Measurements from ENCODE around the gene CCL24. TPM values are rescaled to one million over a fixed set of nuclear protein-coding genes. Genes with fewer than 3 reads are reported as not detected.
"Not testable (repeated sequence)": the region's sequence is repeated elsewhere in the genome, so short reads cannot be mapped to it uniquely, and the experiment has no call there.

CCL24 gene
- total RNA-seq, 2 experiments from 2014 or later = not detected

- ChIA-PET POLR2A (no interaction called here), CTCF (ENCODE audit: unreplicated experiment) (no interaction called here)
- H3K4me3 ChIP-seq (ENCODE audit: low read depth, low read length, poor library complexity, severe bottlenecking) = no peak overlapping the region
- intact Hi-C loops (cut with micrococcal nuclease; ENCODE audit: unreplicated experiment) = no loop called here
- no peaks in the 10 kb centered on the region for H4K20me1 ChIP-seq (ENCODE audit: insufficient read depth, low read length)
- no TSS peak for BruUV-seq (replicated peaks)
- H3K79me2 ChIP-seq (ENCODE audit: insufficient read depth, low read depth, low read length) = no peaks in the 10 kb centered on the region
- no peak for TF ChIP-seq CTCF (conservative IDR thresholded peaks at IDR 0.05; ENCODE audit: low read length)
- TF ChIP-seq EZH2phosphoT487 (IDR thresholded peaks at IDR 0.05; ENCODE audit: borderline replicate concordance, low read depth, low read length) = no peak
- H3K9me2 ChIP-seq (ENCODE audit: insufficient read depth, low read length) = no peaks in the 10 kb centered on the region
- H3K36me3 ChIP-seq (ENCODE audit: insufficient read depth, low read length) = no peaks in the 10 kb centered on the region
- H3K4me2 ChIP-seq (ENCODE audit: low read length) = no peak overlapping the region
- no peaks in the 10 kb centered on the region for H3K9me3 ChIP-seq (ENCODE audit: low read length)
- no peaks in the 10 kb centered on the region for H3K4me1 ChIP-seq (ENCODE audit: insufficient read depth, low read length, poor library complexity, severe bottlenecking)
- H2AFZ ChIP-seq (ENCODE audit: low read length) = no peak overlapping the region
- H3K27ac ChIP-seq (ENCODE audit: low read depth, low read length, poor library complexity, severe bottlenecking) = no peak overlapping the region
- no peak for DNase-seq (ENCODE audit: low spot score)
Measured at GRCh38 chr7:75789361-75789924, 24.2 kb downstream of the CCL24 start.

GRCh38 chr7:75788154-75788847, 25.3 kb downstream of the CCL24 start:
- H3K36me3 ChIP-seq (ENCODE audit: insufficient read depth, low read length); H3K9me2 ChIP-seq (ENCODE audit: insufficient read depth, low read length); H3K4me2 ChIP-seq (ENCODE audit: low read length); H3K4me3 ChIP-seq (ENCODE audit: low read depth, low read length, poor library complexity, severe bottlenecking); H4K20me1 ChIP-seq (ENCODE audit: insufficient read depth, low read length); BruUV-seq (replicated peaks); H3K4me1 ChIP-seq (ENCODE audit: insufficient read depth, low read length, poor library complexity, severe bottlenecking); H3K9me3 ChIP-seq (ENCODE audit: low read length); intact Hi-C loops (cut with micrococcal nuclease; ENCODE audit: unreplicated experiment); H2AFZ ChIP-seq (ENCODE audit: low read length); H3K79me2 ChIP-seq (ENCODE audit: insufficient read depth, low read depth, low read length); CTCF ChIA-PET (ENCODE audit: unreplicated experiment); DNase-seq (ENCODE audit: low spot score); H3K27ac ChIP-seq (ENCODE audit: low read depth, low read length, poor library complexity, severe bottlenecking): not testable (repeated sequence)
- POLR2A ChIA-PET = interaction anchor here (0.7 kb wide), 1 partner anchor 102 kb away, joined by 4 read pairs; no protein-coding TSS in a partner anchor

- H3K4me3 ChIP-seq (ENCODE audit: low read depth, low read length, poor library complexity, severe bottlenecking); H3K9me2 ChIP-seq (ENCODE audit: insufficient read depth, low read length); DNase-seq (ENCODE audit: low spot score); H3K36me3 ChIP-seq (ENCODE audit: insufficient read depth, low read length); H3K4me2 ChIP-seq (ENCODE audit: low read length); H2AFZ ChIP-seq (ENCODE audit: low read length); H3K79me2 ChIP-seq (ENCODE audit: insufficient read depth, low read depth, low read length); H3K9me3 ChIP-seq (ENCODE audit: low read length); H4K20me1 ChIP-seq (ENCODE audit: insufficient read depth, low read length); H3K27ac ChIP-seq (ENCODE audit: low read depth, low read length, poor library complexity, severe bottlenecking); intact Hi-C loops (cut with micrococcal nuclease; ENCODE audit: unreplicated experiment); H3K4me1 ChIP-seq (ENCODE audit: insufficient read depth, low read length, poor library complexity, severe bottlenecking); BruUV-seq (replicated peaks): not testable (repeated sequence)
- POLR2A ChIA-PET = interaction anchor here (0.9 kb wide), 1 partner anchor 470 kb away, joined by 8 read pairs; no protein-coding TSS in a partner anchor
- CTCF ChIA-PET (ENCODE audit: unreplicated experiment) = interaction anchor here (0.7 kb wide), 1 partner anchor 30 kb away, joined by 3 read pairs; no protein-coding TSS in a partner anchor
Measured at GRCh38 chr7:75783058-75783457, 30.5 kb downstream of the CCL24 start.

GRCh38 chr7:75780647-75781273, 32.8 kb downstream of the CCL24 start:
- POLR2A ChIA-PET; H4K20me1 ChIP-seq (ENCODE audit: insufficient read depth, low read length); BruUV-seq (replicated peaks); H3K36me3 ChIP-seq (ENCODE audit: insufficient read depth, low read length); H3K79me2 ChIP-seq (ENCODE audit: insufficient read depth, low read depth, low read length); H3K9me2 ChIP-seq (ENCODE audit: insufficient read depth, low read length); H3K4me3 ChIP-seq (ENCODE audit: low read depth, low read length, poor library complexity, severe bottlenecking); H3K4me1 ChIP-seq (ENCODE audit: insufficient read depth, low read length, poor library complexity, severe bottlenecking); DNase-seq (ENCODE audit: low spot score); H2AFZ ChIP-seq (ENCODE audit: low read length); H3K4me2 ChIP-seq (ENCODE audit: low read length); H3K9me3 ChIP-seq (ENCODE audit: low read length); CTCF ChIA-PET (ENCODE audit: unreplicated experiment); H3K27ac ChIP-seq (ENCODE audit: low read depth, low read length, poor library complexity, severe bottlenecking); intact Hi-C loops (cut with micrococcal nuclease; ENCODE audit: unreplicated experiment): not testable (repeated sequence)

GRCh38 chr7:75779516-75779915, 34.1 kb downstream of the CCL24 start:
- BruUV-seq (replicated peaks); H3K4me2 ChIP-seq (ENCODE audit: low read length); CTCF ChIA-PET (ENCODE audit: unreplicated experiment); H3K9me3 ChIP-seq (ENCODE audit: low read length); H3K79me2 ChIP-seq (ENCODE audit: insufficient read depth, low read depth, low read length); H3K4me3 ChIP-seq (ENCODE audit: low read depth, low read length, poor library complexity, severe bottlenecking); DNase-seq (ENCODE audit: low spot score); H2AFZ ChIP-seq (ENCODE audit: low read length); H3K36me3 ChIP-seq (ENCODE audit: insufficient read depth, low read length); H3K9me2 ChIP-seq (ENCODE audit: insufficient read depth, low read length); H3K27ac ChIP-seq (ENCODE audit: low read depth, low read length, poor library complexity, severe bottlenecking); H3K4me1 ChIP-seq (ENCODE audit: insufficient read depth, low read length, poor library complexity, severe bottlenecking); H4K20me1 ChIP-seq (ENCODE audit: insufficient read depth, low read length); POLR2A ChIA-PET; intact Hi-C loops (cut with micrococcal nuclease; ENCODE audit: unreplicated experiment): not testable (repeated sequence)
